Fibroblast of skin of back (primary cell): ENCODE data around the gene RTN3.

Source experiments
- DNase-seq: peaks from one replicate; pipeline ENCODE4 v3.0.0-alpha.2; 2013

The RTN3 gene

GRCh38 chr11:63738720-63739360 lies 57.5 kb downstream of the RTN3 start:
- peak; percentile 71 for DNase-seq

- DNase-seq: no peak
Measured at GRCh38 chr11:63745304-63746170, 64.2 kb downstream of the RTN3 start.

GRCh38 chr11:63747011-63747410 lies 65.7 kb downstream of the RTN3 start:
- no peak for DNase-seq

- DNase-seq: no peak
Measured at GRCh38 chr11:63749624-63750023, 68.3 kb downstream of the RTN3 start.

GRCh38 chr11:63756919-63757761 lies 75.8 kb downstream of the RTN3 start:
- DNase-seq: no peak

- no peak for DNase-seq
Measured at GRCh38 chr11:63760487-63761079, 79.3 kb downstream of the RTN3 start.

- DNase-seq: no peak
Measured at GRCh38 chr11:63761188-63761587, 79.9 kb downstream of the RTN3 start.

GRCh38 chr11:63761931-63762653 lies 80.8 kb downstream of the RTN3 start:
- no peak for DNase-seq

GRCh38 chr11:63762654-63763495 lies 81.6 kb downstream of the RTN3 start:
- DNase-seq: no peak

- DNase-seq: no peak
Measured at GRCh38 chr11:63763496-63764339, 82.4 kb downstream of the RTN3 start.

- DNase-seq: no peak
Measured at GRCh38 chr11:63764340-63764678, 83.0 kb downstream of the RTN3 start.

- no peak for DNase-seq
Measured at GRCh38 chr11:63764679-63765647, 83.7 kb downstream of the RTN3 start.

GRCh38 chr11:63765688-63766241 lies 84.5 kb downstream of the RTN3 start:
- DNase-seq: no peak

- no peak for DNase-seq
Measured at GRCh38 chr11:63766531-63767235, 85.4 kb downstream of the RTN3 start.

GRCh38 chr11:63767267-63767564 lies 85.9 kb downstream of the RTN3 start:
- DNase-seq: no peak

GRCh38 chr11:63767565-63768236 lies 86.4 kb downstream of the RTN3 start:
- DNase-seq: peak; percentile 87

- peak; percentile 75 for DNase-seq
Measured at GRCh38 chr11:63768237-63769041, 87.1 kb downstream of the RTN3 start, which contains the start of gene ZFTA. Gene ZFTA (minus strand): TSS chr11:63768775. CDS start chr11:63768622, 153 bp downstream.
